Osteoblast (primary cell): ENCODE measurements around the gene C6orf89. TPM values are rescaled to one million over a fixed set of nuclear protein-coding genes. Genes with fewer than 3 reads are reported as not detected.

Experiments
- DNase-seq: peaks from one replicate; pipeline ENCODE4 v3.0.0; 2011; ENCODE audit warnings: low spot score, mixed read lengths; ENCODE audit not compliant: insufficient read length; ENCODE audit errors: missing footprints
- H2AFZ ChIP-seq: 2 replicates; pipeline ENCODE4 v1.6.0; 2011; ENCODE audit warnings: mild to moderate bottlenecking, low read length
- H3K27ac ChIP-seq: 2 replicates; pipeline ENCODE4 v1.5.1; 2011; ENCODE audit warnings: mild to moderate bottlenecking, low read depth, low read length, moderate library complexity
- H3K27me3 ChIP-seq: 2 replicates; pipeline ENCODE4 v1.6.0; 2012; ENCODE audit warnings: mild to moderate bottlenecking, control low read depth, inconsistent platforms, low read length, moderate library complexity; ENCODE audit not compliant: insufficient read depth
- H3K36me3 ChIP-seq: 2 replicates; pipeline ENCODE4 v1.5.1; 2011; ENCODE audit warnings: mild to moderate bottlenecking, low read length, control low read depth, moderate library complexity; ENCODE audit not compliant: insufficient read depth
- H3K4me1 ChIP-seq: 2 replicates; pipeline ENCODE4 v1.5.1; 2011; ENCODE audit warnings: mild to moderate bottlenecking, low read length, control low read depth, moderate library complexity; ENCODE audit not compliant: insufficient read depth
- H3K4me2 ChIP-seq: 2 replicates; pipeline ENCODE4 v1.6.0; 2011; ENCODE audit warnings: mild to moderate bottlenecking, low read length; ENCODE audit not compliant: insufficient read depth
- H3K4me3 ChIP-seq: fragments of 200-600 bp; sonication (generic); 3 replicates; pipeline ENCODE4 v1.5.1; 2012; ENCODE audit warnings: mild to moderate bottlenecking, low read length, inconsistent platforms; ENCODE audit not compliant: insufficient read depth
- H3K79me2 ChIP-seq: 2 replicates; pipeline ENCODE4 v1.6.0; 2012; ENCODE audit warnings: mild to moderate bottlenecking, low read length, control low read depth, inconsistent platforms; ENCODE audit not compliant: insufficient read depth
- H3K9me3 ChIP-seq: 2 replicates; pipeline ENCODE4 v1.5.1; 2011; ENCODE audit warnings: low read depth, low read length, control low read depth
- H4K20me1 ChIP-seq: 2 replicates; pipeline ENCODE4 v1.6.0; 2012; ENCODE audit warnings: mild to moderate bottlenecking, low read length, control low read depth; ENCODE audit not compliant: insufficient read depth
- total RNA-seq: library from RNA; depleted of rRNA; stranded (reverse); fragments of >200 nt; gene quantifications from 2 replicates; pipeline ENCODE4 v1.2.3, GENCODE V29; 2012
- TF ChIP-seq, protein P1 (sequence below): IDR thresholded peaks from 2 replicates; pipeline ENCODE4 v1.5.1; 2011; ENCODE audit warnings: mild to moderate bottlenecking, low read depth, low read length, moderate library complexity; ENCODE audit errors: extremely low read depth

C6orf89 gene, protein sequence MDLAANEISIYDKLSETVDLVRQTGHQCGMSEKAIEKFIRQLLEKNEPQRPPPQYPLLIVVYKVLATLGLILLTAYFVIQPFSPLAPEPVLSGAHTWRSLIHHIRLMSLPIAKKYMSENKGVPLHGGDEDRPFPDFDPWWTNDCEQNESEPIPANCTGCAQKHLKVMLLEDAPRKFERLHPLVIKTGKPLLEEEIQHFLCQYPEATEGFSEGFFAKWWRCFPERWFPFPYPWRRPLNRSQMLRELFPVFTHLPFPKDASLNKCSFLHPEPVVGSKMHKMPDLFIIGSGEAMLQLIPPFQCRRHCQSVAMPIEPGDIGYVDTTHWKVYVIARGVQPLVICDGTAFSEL
- 59.0 and 60.1 TPM in 2 replicates for total RNA-seq

DNA sequence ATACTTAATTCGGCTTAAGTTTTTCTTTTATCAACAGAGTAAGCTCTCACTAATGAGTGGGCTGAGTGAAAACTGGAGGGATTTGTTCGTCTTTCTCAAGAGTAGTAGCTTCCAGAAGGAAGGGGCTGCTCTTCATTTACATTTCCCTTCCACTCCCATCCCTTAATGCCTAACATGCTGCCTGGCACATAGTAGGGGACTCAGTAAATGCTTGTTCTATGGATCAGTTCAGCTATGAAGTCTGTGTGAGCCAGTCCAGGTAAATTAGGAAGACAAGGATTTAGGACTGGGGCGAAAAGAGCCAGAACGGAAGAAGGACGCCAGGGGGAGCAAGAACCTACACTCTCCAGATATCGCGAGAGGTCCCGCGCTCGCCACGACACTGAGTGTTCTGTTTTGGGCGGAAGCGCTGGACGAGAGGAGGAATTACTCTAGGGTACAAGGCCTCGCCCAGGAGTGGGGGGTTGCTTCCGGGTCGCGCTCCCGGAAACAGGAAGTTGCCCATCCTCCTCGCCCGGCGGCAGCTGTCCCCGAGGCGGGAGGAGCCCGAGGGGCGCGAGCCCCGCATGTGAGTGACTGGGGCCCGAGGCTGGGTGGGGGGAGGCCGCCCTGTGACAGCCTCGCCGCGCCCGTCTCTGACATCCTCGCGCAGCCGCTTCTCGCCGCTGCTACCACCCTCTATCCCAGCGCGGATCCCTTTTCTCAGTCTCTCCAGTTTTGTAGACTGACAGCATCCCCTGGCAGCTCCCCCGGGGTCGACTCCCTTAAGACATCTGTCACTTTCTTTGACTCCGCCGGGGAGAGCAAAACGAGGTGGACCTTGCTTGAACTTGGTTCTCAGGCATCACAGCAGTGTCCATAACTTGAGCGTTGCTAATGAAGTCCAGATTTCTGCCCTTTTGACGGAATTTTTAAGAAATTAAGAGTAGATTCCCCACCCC, at the start of gene C6orf89:
Gene C6orf89 (plus strand): TSS at position 492 of the 941 bp plus-strand sequence. CDS start 13,493 bp downstream, outside the sequence.
- H3K79me2 ChIP-seq = peaks cover 53% of the 10 kb centered on the region
- no peaks in the 10 kb centered on the region for H3K36me3 ChIP-seq
- no peaks in the 10 kb centered on the region for H3K9me3 ChIP-seq
- H3K27ac ChIP-seq = peak within 1 kb of the TSS; percentile 82
- DNase-seq = peak; percentile 95
- H3K4me1 ChIP-seq = peaks cover 14% of the 10 kb centered on the region
- peak within 1 kb of the TSS; percentile 90 for H3K4me2 ChIP-seq
- H3K4me3 ChIP-seq = peak within 1 kb of the TSS; percentile 89
- TF ChIP-seq, protein P1, sequence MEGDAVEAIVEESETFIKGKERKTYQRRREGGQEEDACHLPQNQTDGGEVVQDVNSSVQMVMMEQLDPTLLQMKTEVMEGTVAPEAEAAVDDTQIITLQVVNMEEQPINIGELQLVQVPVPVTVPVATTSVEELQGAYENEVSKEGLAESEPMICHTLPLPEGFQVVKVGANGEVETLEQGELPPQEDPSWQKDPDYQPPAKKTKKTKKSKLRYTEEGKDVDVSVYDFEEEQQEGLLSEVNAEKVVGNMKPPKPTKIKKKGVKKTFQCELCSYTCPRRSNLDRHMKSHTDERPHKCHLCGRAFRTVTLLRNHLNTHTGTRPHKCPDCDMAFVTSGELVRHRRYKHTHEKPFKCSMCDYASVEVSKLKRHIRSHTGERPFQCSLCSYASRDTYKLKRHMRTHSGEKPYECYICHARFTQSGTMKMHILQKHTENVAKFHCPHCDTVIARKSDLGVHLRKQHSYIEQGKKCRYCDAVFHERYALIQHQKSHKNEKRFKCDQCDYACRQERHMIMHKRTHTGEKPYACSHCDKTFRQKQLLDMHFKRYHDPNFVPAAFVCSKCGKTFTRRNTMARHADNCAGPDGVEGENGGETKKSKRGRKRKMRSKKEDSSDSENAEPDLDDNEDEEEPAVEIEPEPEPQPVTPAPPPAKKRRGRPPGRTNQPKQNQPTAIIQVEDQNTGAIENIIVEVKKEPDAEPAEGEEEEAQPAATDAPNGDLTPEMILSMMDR = peak; percentile 91
- H4K20me1 ChIP-seq = peaks cover 19% of the 10 kb centered on the region
- peak within 1 kb of the TSS; percentile 100 for H2AFZ ChIP-seq
- H3K27me3 ChIP-seq = no peaks in the 10 kb centered on the region

DNA sequence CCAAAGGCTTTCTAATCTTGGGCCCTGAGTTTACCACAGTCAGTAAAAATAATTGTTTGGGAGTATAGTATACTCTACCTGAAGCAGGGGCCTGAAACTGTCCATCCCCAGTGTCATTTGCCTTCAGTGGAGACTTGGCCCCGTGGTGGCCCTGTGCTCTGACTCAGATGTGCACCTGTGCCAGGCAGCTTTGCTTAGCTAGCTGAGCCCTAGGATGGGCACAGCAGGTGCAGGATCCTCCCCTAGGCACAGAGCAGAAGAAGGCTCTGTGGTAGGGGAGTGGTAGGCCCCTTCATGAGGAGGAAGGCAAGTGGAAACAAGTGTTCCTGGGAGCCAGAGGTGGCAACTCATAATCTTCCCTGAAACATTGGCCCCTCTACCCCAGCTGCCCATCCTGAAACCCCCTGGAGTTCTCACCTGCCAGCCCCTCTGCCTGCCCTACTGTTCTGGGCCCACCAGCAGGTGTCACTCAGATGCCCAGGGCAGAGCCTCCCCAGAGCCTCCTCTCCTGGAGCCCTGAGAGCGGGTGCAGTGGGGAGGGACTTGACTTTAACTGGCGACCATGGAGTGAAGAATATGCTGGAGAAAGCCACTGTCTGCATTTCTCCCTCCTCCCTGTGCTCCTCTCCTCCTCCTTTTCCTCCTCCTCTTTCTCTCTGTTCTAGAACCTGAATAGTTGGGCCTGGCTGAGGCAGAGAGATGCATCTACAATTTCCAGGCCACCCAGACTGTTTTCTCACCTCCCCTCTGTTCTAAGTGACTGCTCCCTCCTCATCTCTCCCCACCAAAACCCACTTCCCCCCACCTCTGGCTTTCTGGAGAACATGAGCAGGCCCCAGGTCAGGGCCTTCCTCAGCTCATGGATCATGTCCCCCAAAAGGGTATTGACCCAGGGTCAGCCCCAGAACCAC, 49.4 kb upstream of the C6orf89 start:
- Histone ChIP-seq H3K9me3 (no peaks in the 10 kb centered on the region), H3K36me3 (no peaks in the 10 kb centered on the region), H3K79me2 (no peaks in the 10 kb centered on the region), H3K4me1 (peaks cover 8% of the 10 kb centered on the region), H3K4me2 (no peak overlapping the region), H3K27me3 (peaks cover 23% of the 10 kb centered on the region), H4K20me1 (no peaks in the 10 kb centered on the region), H3K4me3 (no peak overlapping the region), H2AFZ (no peak overlapping the region), H3K27ac (no peak overlapping the region)
- TF ChIP-seq, protein P1 = no peak
- DNase-seq = peak; percentile 82

DNA sequence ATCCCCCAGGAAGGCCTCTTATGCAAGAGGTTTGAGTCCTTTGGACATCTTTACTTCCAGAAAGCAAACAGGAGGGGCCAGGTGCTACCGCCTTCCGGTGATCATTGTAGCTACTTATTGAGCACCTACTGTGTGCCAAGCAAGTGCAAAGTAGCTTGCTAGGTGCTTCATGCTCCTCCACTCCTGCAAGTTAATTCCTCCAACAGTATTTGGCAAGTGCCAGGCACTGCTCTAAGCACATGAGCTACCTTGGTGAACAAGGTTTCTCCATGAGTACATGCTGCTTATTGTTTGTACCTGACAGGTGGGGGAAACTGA, 48.8 kb upstream of the C6orf89 start:
- Histone ChIP-seq H3K9me3 (no peaks in the 10 kb centered on the region), H4K20me1 (no peaks in the 10 kb centered on the region), H3K27ac (no peak overlapping the region), H3K79me2 (no peaks in the 10 kb centered on the region), H3K4me2 (no peak overlapping the region), H2AFZ (no peak overlapping the region), H3K4me1 (peaks cover 8% of the 10 kb centered on the region), H3K27me3 (peaks cover 23% of the 10 kb centered on the region), H3K4me3 (no peak overlapping the region), H3K36me3 (no peaks in the 10 kb centered on the region)
- no peak for DNase-seq
- TF ChIP-seq, protein P1 = no peak
